ENCODE results near the gene CAMK4.

The CAMK4 gene

GRCh38 chr5:111223787-111224560 is at the start of gene CAMK4:
Gene CAMK4, plus strand, starts transcription at chr5:111224384. Its CDS starts 100 bp downstream, at chr5:111224484.
- no peak for TF ChIP-seq CTCF (IDR thresholded peaks at IDR 0.05; ENCODE audit: control insufficient read depth, extremely low read depth, insufficient read depth)
- DNase-seq (ENCODE audit: low read depth) = no peak
- no peak within 1 kb of the TSS for H3K4me3 ChIP-seq (ENCODE audit: low read depth, low read length)

GRCh38 chr5:111183064-111183463 is 41.1 kb upstream of the CAMK4 start:
- H3K4me3 ChIP-seq (ENCODE audit: low read depth, low read length) = no peak overlapping the region
- TF ChIP-seq CTCF (IDR thresholded peaks at IDR 0.05; ENCODE audit: control insufficient read depth, extremely low read depth, insufficient read depth) = no peak
- no peak for DNase-seq (ENCODE audit: low read depth)

- TF ChIP-seq CTCF (IDR thresholded peaks at IDR 0.05; ENCODE audit: control insufficient read depth, extremely low read depth, insufficient read depth) = no peak
- no peak for DNase-seq (ENCODE audit: low read depth)
- no peak overlapping the region for H3K4me3 ChIP-seq (ENCODE audit: low read depth, low read length)
These were observed 37.1 kb upstream of the CAMK4 start for GRCh38 chr5:111187079-111187478.

GRCh38 chr5:111194053-111194452 is 30.1 kb upstream of the CAMK4 start:
- no peak for TF ChIP-seq CTCF (IDR thresholded peaks at IDR 0.05; ENCODE audit: control insufficient read depth, extremely low read depth, insufficient read depth)
- no peak overlapping the region for H3K4me3 ChIP-seq (ENCODE audit: low read depth, low read length)
- DNase-seq (ENCODE audit: low read depth) = no peak

- no peak overlapping the region for H3K4me3 ChIP-seq (ENCODE audit: low read depth, low read length)
- no peak for TF ChIP-seq CTCF (IDR thresholded peaks at IDR 0.05; ENCODE audit: control insufficient read depth, extremely low read depth, insufficient read depth)
- DNase-seq (ENCODE audit: low read depth) = no peak
These were observed 29.3 kb upstream of the CAMK4 start for GRCh38 chr5:111194925-111195324.

GRCh38 chr5:111197523-111197922 is 26.7 kb upstream of the CAMK4 start:
- no peak for DNase-seq (ENCODE audit: low read depth)
- TF ChIP-seq CTCF (IDR thresholded peaks at IDR 0.05; ENCODE audit: control insufficient read depth, extremely low read depth, insufficient read depth) = no peak
- no peak overlapping the region for H3K4me3 ChIP-seq (ENCODE audit: low read depth, low read length)

Data from LNCaP clone FGC (cell line).